RWPE1 (cell line): Measurements from ENCODE around the gene AWAT2.

ENCODE experiments used
- CTCF ChIA-PET: fragments of 350-600 bp; sonication (Branson Sonifier 250); formaldehyde crosslinking; extraction: SDS; loops from one replicate; lab custom pipeline; 2021; lab: Yijun Ruan, JAX
- POLR2A ChIA-PET: fragments of 400-600 bp; formaldehyde crosslinking; extraction: SDS; loops from one replicate; lab custom pipeline; 2020; ENCODE audit warnings: antibody characterized with exemption; ENCODE audit not compliant: low non-redundant PET; lab: Yijun Ruan, JAX
- DNase-seq: peaks from one replicate; pipeline ENCODE4 v3.0.0; 2012; ENCODE audit warnings: low spot score
- H3K27ac ChIP-seq: fragments of 450-650 bp; 2 replicates; pipeline ENCODE4 v1.5.1; 2017
- TF ChIP-seq, protein P1 (sequence below): fragments of 450-650 bp; conservative IDR thresholded peaks from 2 replicates; pipeline ENCODE4 v1.5.1; 2017; ENCODE audit warnings: low read depth, mild to moderate bottlenecking

The AWAT2 gene

DNA sequence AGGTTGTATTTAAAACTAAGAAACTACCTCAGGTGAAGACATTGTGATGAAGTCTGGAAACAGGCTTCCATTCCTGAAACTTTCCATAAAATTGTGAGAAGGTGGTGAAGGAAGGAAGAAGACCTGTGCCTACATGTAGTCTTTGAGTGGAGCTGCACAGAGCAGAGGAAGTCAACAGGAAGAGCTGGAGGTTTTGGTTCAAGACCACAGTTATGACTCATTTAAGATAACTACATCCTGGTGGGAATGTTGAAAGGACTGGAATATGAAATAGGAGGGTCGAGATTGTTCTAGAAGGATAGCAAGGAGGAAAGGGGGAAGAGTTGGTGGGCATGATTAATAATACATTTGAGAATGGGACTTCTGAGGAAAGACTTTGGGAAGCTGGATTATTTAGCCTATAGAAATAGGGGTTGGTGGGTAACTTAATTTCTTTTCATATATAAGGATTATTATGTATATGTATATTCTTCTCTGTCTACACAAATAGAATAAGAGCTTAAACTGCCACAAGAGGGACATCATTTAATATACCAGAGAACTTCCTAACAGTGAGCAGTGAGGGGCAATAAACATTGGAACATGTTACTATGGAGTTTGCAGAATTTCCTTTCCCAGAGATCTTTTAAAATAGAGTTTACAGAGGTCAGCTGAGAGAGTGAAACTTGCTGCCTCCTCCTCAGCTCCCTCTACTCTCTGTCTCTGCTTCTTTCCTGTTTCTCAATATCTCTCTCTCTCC, 23.5 kb downstream of the AWAT2 start:
- ChIA-PET POLR2A (no interaction called here), CTCF (no interaction called here)
- no peak for DNase-seq
- TF ChIP-seq, protein P1, sequence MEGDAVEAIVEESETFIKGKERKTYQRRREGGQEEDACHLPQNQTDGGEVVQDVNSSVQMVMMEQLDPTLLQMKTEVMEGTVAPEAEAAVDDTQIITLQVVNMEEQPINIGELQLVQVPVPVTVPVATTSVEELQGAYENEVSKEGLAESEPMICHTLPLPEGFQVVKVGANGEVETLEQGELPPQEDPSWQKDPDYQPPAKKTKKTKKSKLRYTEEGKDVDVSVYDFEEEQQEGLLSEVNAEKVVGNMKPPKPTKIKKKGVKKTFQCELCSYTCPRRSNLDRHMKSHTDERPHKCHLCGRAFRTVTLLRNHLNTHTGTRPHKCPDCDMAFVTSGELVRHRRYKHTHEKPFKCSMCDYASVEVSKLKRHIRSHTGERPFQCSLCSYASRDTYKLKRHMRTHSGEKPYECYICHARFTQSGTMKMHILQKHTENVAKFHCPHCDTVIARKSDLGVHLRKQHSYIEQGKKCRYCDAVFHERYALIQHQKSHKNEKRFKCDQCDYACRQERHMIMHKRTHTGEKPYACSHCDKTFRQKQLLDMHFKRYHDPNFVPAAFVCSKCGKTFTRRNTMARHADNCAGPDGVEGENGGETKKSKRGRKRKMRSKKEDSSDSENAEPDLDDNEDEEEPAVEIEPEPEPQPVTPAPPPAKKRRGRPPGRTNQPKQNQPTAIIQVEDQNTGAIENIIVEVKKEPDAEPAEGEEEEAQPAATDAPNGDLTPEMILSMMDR, result no peak
- no peak overlapping the region for H3K27ac ChIP-seq

DNA sequence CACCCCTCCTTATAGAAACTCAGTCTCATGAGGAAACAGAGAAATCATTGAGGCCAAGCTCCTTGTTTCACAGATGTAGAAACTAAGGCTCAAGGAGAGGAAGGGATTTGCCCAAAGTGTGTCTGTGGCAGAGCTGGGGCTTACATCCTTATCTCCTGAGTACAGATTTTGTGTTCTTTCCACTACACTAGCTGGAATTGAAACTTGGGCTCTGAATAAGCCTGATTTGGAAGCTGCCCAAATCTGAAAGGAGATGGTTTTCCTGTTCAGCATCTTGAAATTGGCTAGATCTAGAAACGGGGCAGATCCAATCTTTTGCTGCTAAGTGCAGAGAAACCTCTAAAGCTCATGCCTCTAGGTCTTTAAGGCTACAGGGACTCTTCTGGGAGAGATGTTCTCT, 24.3 kb downstream of the AWAT2 start:
- ChIA-PET CTCF (no interaction called here), POLR2A (no interaction called here)
- TF ChIP-seq, protein P1, result no peak
- no peak overlapping the region for H3K27ac ChIP-seq
- DNase-seq, result no peak

DNA sequence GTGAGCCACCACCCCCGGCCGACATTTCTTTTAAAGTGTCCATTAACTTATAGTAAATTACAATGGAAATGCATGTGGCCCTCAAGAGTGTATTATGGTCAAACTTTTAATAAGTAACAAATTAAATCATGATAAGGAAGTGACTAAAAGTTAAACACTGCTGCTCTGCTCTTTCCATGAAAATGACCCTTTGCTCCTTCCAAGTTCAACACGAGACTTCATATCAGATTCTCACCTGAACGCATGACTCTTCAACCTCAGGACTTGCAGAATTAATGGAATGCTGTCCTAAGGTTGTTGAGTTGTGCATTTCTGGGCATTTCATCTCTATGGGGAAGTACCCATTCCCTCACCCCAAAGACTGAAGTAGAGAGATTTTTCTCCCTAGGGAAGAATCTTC, 27.1 kb downstream of the AWAT2 start:
- H3K27ac ChIP-seq, result no peak overlapping the region
- DNase-seq, result no peak
- ChIA-PET CTCF (no interaction called here), POLR2A (no interaction called here)
- TF ChIP-seq, protein P1, result no peak

DNA sequence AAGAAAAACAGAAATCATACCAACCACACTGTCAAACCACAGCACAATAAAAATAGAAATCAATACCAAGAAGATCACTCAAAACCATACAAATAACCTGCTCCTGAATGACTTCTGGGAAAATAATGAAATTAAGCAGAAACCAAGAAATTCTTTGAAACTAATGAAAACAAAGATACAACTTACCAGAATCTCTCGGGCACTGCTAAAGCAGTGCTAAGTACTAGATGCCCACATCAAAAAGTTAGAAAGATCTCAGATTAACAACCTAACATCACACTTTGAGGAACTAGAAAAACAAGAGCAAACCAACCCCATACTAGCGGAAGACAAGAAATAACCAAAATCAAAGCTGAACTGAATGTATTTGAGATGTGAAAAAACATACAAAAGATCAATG, 33.2 kb downstream of the AWAT2 start:
- ChIA-PET CTCF (no interaction called here), POLR2A (no interaction called here)
- H3K27ac ChIP-seq, result no peak overlapping the region
- TF ChIP-seq, protein P1, result no peak
- no peak for DNase-seq

DNA sequence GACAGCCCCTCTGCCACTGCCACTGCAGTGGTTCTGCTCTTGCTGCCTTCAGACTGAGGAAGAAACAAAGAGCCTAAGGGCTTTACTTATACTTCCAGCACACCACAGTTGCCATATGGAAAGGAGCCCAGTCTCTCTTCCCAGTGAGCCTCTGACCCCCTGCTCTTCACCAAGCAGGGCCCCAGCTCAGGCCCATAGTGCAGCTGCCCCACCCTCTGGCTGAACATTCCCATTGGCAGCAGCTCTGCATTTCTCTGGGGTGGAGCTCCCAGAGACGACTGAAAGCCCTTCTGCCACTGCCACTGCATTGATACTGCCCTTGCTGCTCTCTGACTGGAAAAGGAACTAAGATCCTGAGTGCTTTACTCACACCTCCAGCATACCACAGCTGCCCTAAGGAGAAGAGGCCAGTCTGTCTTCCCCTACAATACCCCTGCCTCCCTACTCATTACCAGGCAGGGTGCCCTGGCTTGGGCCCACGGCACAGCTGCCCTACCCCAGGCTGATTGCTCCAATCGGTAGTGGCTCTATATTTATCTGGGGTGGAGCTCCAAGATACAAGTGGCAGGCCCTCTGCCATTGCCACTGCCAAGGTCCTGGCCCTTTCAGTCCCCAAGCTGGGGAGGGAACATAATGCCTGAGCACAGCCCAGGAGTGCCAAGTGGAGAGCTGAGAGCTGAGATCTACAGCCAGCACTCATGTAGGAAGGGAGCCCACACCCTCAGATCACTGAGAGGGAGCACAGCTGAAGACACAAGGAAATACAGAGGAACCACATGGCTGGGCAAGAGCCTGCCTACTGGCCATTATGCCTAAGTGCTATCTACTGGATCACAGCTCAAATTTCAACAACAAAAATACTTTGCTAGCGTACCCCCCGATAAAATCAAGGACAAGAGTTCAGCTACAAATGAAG, 36.0 kb downstream of the AWAT2 start:
- ChIA-PET CTCF (no interaction called here), POLR2A (no interaction called here)
- no peak overlapping the region for H3K27ac ChIP-seq
- TF ChIP-seq, protein P1, result no peak
- DNase-seq, result no peak

DNA sequence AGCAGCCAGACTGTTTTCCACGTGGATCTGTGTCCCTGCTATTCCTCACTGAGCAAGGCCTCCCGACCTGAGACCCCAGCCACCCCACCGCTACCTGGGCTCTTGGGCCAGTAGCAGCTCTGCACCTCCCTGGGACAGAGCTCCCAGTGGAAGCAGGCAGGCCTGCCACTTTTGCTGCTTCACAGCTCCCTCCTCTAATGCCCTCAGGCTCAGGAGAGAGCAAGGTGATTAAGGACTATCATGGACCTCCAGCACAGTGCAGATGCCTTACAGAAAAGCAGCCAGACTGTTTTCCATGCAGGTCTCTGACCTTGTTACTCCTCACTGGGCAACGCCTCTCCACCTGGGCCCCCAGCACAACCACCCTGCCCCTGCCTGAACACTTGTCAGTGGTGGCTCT, 37.0 kb downstream of the AWAT2 start:
- ChIA-PET CTCF (no interaction called here), POLR2A (no interaction called here)
- TF ChIP-seq, protein P1, result no peak
- no peak for DNase-seq
- H3K27ac ChIP-seq, result no peak overlapping the region
